ENCODE results near the gene PMVK. TPM values are rescaled to one million over a fixed set of nuclear protein-coding genes. Genes with fewer than 3 reads are reported as not detected.

The PMVK gene
- total and polyA plus RNA-seq, 2 of the 8 experiments (the other 6 are each of a cell fraction or from before 2014, with no cell fraction given): 23.8 to 26.5 TPM

GRCh38 chr1:154937085-154937987, 817 bp upstream of the PMVK start (continued):
- TF ChIP-seq TEAD4 (IDR thresholded peaks at IDR 0.05; ENCODE audit: low read depth, low read length) (0 out of 2 replicates have a peak, but pooled peaks have one; percentile 34), SIX5 (IDR thresholded peaks at IDR 0.05; ENCODE audit: low read depth, low read length) (no peak; the same call in 1 of the 2 replicates), JUN (IDR thresholded peaks at IDR 0.05; ENCODE audit: low read depth, low read length) (no peak), EZH2 (IDR thresholded peaks at IDR 0.05; ENCODE audit: low read depth, low read length, severe bottlenecking) (no peak), POU5F1 (IDR thresholded peaks at IDR 0.05; ENCODE audit: low read depth, low read length) (no peak), JUND (IDR thresholded peaks at IDR 0.05; ENCODE audit: low read length) (peak; percentile 96), POLR2AphosphoS5 (IDR thresholded peaks at IDR 0.05; ENCODE audit: low read depth, low read length) (peak; percentile 62; the same call in 1 of the 2 replicates), KDM4A (IDR thresholded peaks at IDR 0.05; ENCODE audit: low read depth, low read length, severe bottlenecking) (no peak), HDAC2 (IDR thresholded peaks at IDR 0.05; ENCODE audit: borderline replicate concordance in 1 of 2, low read depth in 2 of 2, low read length in 2 of 2) (no peak), MAFK (IDR thresholded peaks at IDR 0.05; ENCODE audit: low read depth, low read length) (no peak), NRF1 (IDR thresholded peaks at IDR 0.05; ENCODE audit: low read depth, low read length) (no peak), MAX (IDR thresholded peaks at IDR 0.05) (no peak), CBX5 (IDR thresholded peaks at IDR 0.05; ENCODE audit: low read depth, low read length) (no peak), SAP30 (IDR thresholded peaks at IDR 0.05; ENCODE audit: insufficient read depth, insufficient replicate concordance, low read length) (no peak), USF2 (IDR thresholded peaks at IDR 0.05; ENCODE audit: low read length) (no peak), TCF12 (IDR thresholded peaks at IDR 0.05; ENCODE audit: low read depth, low read length) (no peak), SP4 (IDR thresholded peaks at IDR 0.05; ENCODE audit: low read length) (no peak), ATF2 (IDR thresholded peaks at IDR 0.05; ENCODE audit: low read length) (peak; percentile 59; the same call in 1 of the 2 replicates), SRF (IDR thresholded peaks at IDR 0.05; ENCODE audit: low read depth, low read length) (no peak), CREB1 (IDR thresholded peaks at IDR 0.05) (peak; percentile 97), EGR1 (IDR thresholded peaks at IDR 0.05; ENCODE audit: borderline replicate concordance, low read depth, low read length) (peak; percentile 57; the same call in 1 of the 2 replicates)

All from H1 (cell line).